ENCODE measurements around the gene FAM181B. TPM values are rescaled to one million over a fixed set of nuclear protein-coding genes. Genes with fewer than 3 reads are reported as not detected.

FAM181B gene
- polyA plus RNA-seq, 1 experiment = not detected

- ChIA-PET CTCF (interaction anchor here (0.9 kb wide), 1 partner anchor 22 kb away, joined by 3 read pairs; no protein-coding TSS in a partner anchor), POLR2A (no interaction called here)
- no peak overlapping the region for H3K4me3 ChIP-seq (ENCODE audit: low read depth, low read length)
- DNase-seq (ENCODE audit: low read depth, low spot score) = no peak
- no peaks in the 10 kb centered on the region for H3K9me3 ChIP-seq (ENCODE audit: control insufficient read depth, insufficient read depth, low read length)
- TF ChIP-seq CTCF (IDR thresholded peaks at IDR 0.05; ENCODE audit: low read depth, low read length) = no peak
- H3K27me3 ChIP-seq (ENCODE audit: control insufficient read depth, insufficient read depth, low read length) = peaks cover 2% of the 10 kb centered on the region
- no peak overlapping the region for H3K27ac ChIP-seq (ENCODE audit: low read depth, low read length)
Measured at GRCh38 chr11:82753921-82754320, 20.3 kb upstream of the FAM181B start.

GRCh38 chr11:82752801-82753200 is 19.1 kb upstream of the FAM181B start:
- peaks cover 2% of the 10 kb centered on the region for H3K27me3 ChIP-seq (ENCODE audit: control insufficient read depth, insufficient read depth, low read length)
- no peaks in the 10 kb centered on the region for H3K9me3 ChIP-seq (ENCODE audit: control insufficient read depth, insufficient read depth, low read length)
- ChIA-PET CTCF (no interaction called here), POLR2A (no interaction called here)
- no peak for TF ChIP-seq CTCF (IDR thresholded peaks at IDR 0.05; ENCODE audit: low read depth, low read length)
- no peak for DNase-seq (ENCODE audit: low read depth, low spot score)
- no peak overlapping the region for H3K4me3 ChIP-seq (ENCODE audit: low read depth, low read length)
- H3K27ac ChIP-seq (ENCODE audit: low read depth, low read length) = no peak overlapping the region

- CTCF ChIA-PET = no interaction called here
- no peak for DNase-seq (ENCODE audit: low read depth, low spot score)
- Histone ChIP-seq H3K27me3 (ENCODE audit: control insufficient read depth, insufficient read depth, low read length) (peaks cover 4% of the 10 kb centered on the region), H3K27ac (ENCODE audit: low read depth, low read length) (no peak overlapping the region), H3K4me3 (ENCODE audit: low read depth, low read length) (no peak overlapping the region), H3K9me3 (ENCODE audit: control insufficient read depth, insufficient read depth, low read length) (no peaks in the 10 kb centered on the region)
- POLR2A ChIA-PET = no interaction called here
- no peak for TF ChIP-seq CTCF (IDR thresholded peaks at IDR 0.05; ENCODE audit: low read depth, low read length)
Measured at GRCh38 chr11:82750643-82751139, 17.0 kb upstream of the FAM181B start.

GRCh38 chr11:82747471-82747870 is 13.8 kb upstream of the FAM181B start:
- ChIA-PET CTCF (no interaction called here), POLR2A (no interaction called here)
- no peak overlapping the region for H3K4me3 ChIP-seq (ENCODE audit: low read depth, low read length)

GRCh38 chr11:82738091-82738490 is 4.4 kb upstream of the FAM181B start:
- H3K27me3 ChIP-seq (ENCODE audit: control insufficient read depth, insufficient read depth, low read length) = peaks cover 24% of the 10 kb centered on the region
- H3K4me3 ChIP-seq (ENCODE audit: low read depth, low read length) = no peak overlapping the region
- ChIA-PET CTCF (interaction anchor here (2.1 kb wide), 1 partner anchor 129 kb away, joined by 5 read pairs; no protein-coding TSS in a partner anchor), POLR2A (no interaction called here)
- no peak for DNase-seq (ENCODE audit: low read depth, low spot score)
- no peaks in the 10 kb centered on the region for H3K9me3 ChIP-seq (ENCODE audit: control insufficient read depth, insufficient read depth, low read length)
- TF ChIP-seq CTCF (IDR thresholded peaks at IDR 0.05; ENCODE audit: low read depth, low read length) = no peak
- no peak overlapping the region for H3K27ac ChIP-seq (ENCODE audit: low read depth, low read length)

More at GRCh38 chr11:82747471-82747870, 13.8 kb upstream of the FAM181B start:
- no peaks in the 10 kb centered on the region for H3K9me3 ChIP-seq (ENCODE audit: control insufficient read depth, insufficient read depth, low read length)
- no peak for TF ChIP-seq CTCF (IDR thresholded peaks at IDR 0.05; ENCODE audit: low read depth, low read length)
- peaks cover 5% of the 10 kb centered on the region for H3K27me3 ChIP-seq (ENCODE audit: control insufficient read depth, insufficient read depth, low read length)
- DNase-seq (ENCODE audit: low read depth, low spot score) = no peak
- no peak overlapping the region for H3K27ac ChIP-seq (ENCODE audit: low read depth, low read length)

Measured in AG04450 (cell line).